H9 (cell line): ENCODE results near the gene R3HDM2. TPM values are rescaled to one million over a fixed set of nuclear protein-coding genes. Genes with fewer than 3 reads are reported as not detected.

Experiments used
- DNase-seq: peaks from one replicate; pipeline ENCODE4 v3.0.0-alpha.2; 2017
- H2AFZ ChIP-seq: one replicate; pipeline ENCODE4 v1.6.1; 2013; ENCODE audit warnings: mild to moderate bottlenecking, low read length, control low read depth, moderate library complexity
- H2AK5ac ChIP-seq: 2 replicates; pipeline ENCODE4 v1.6.1; 2013; ENCODE audit warnings: low read length, control low read depth, mixed read lengths; ENCODE audit not compliant: insufficient read length
- H2BK120ac ChIP-seq: one replicate; pipeline ENCODE4 v1.6.1; 2013; ENCODE audit warnings: low read depth, mild to moderate bottlenecking, low read length, control low read depth, inconsistent platforms; ENCODE audit not compliant: poor library complexity, severe bottlenecking
- H2BK12ac ChIP-seq: 2 replicates; pipeline ENCODE4 v1.6.1; 2013; ENCODE audit warnings: low read length, control low read depth, mixed read lengths, low read depth; ENCODE audit not compliant: insufficient read length
- H2BK15ac ChIP-seq: 2 replicates; pipeline ENCODE4 v1.6.1; 2013; ENCODE audit warnings: low read depth, low read length, control low read depth
- H2BK20ac ChIP-seq: one replicate; pipeline ENCODE4 v1.6.1; 2013; ENCODE audit warnings: low read depth, mild to moderate bottlenecking, low read length, control low read depth, inconsistent platforms; ENCODE audit not compliant: poor library complexity, severe bottlenecking
- H2BK5ac ChIP-seq: 2 replicates; pipeline ENCODE4 v1.6.1; 2013; ENCODE audit warnings: low read length, control low read depth, mixed read lengths; ENCODE audit not compliant: insufficient read length
- H3K14ac ChIP-seq: 2 replicates; pipeline ENCODE4 v1.6.1; 2013; ENCODE audit warnings: low read length, control low read depth; ENCODE audit not compliant: insufficient read depth
- H3K18ac ChIP-seq: 2 replicates; pipeline ENCODE4 v1.6.1; 2013; ENCODE audit warnings: low read depth, mild to moderate bottlenecking, mixed read lengths, low read length, control low read depth; ENCODE audit not compliant: insufficient read length
- H3K23ac ChIP-seq: 2 replicates; pipeline ENCODE4 v1.6.1; 2013; ENCODE audit warnings: low read length, control low read depth, mixed read lengths, low read depth; ENCODE audit not compliant: insufficient read length
- H3K23me2 ChIP-seq: 2 replicates; pipeline ENCODE4 v1.6.1; 2013; ENCODE audit warnings: low read depth, mild to moderate bottlenecking, mixed read lengths, low read length, control low read depth; ENCODE audit not compliant: insufficient read length, poor library complexity, severe bottlenecking
- H3K27ac ChIP-seq: 2 replicates; pipeline ENCODE4 v1.5.1; 2013; ENCODE audit warnings: low read length, control low read depth, mixed read lengths, low read depth; ENCODE audit not compliant: insufficient read length
- H3K27me3 ChIP-seq: 2 replicates; pipeline ENCODE4 v1.6.1; 2013; ENCODE audit warnings: low read length, control low read depth, inconsistent platforms; ENCODE audit not compliant: insufficient read depth
- H3K4ac ChIP-seq: 2 replicates; pipeline ENCODE4 v1.6.1; 2013; ENCODE audit warnings: low read depth, mild to moderate bottlenecking, control low read depth, inconsistent platforms, low read length, moderate library complexity
- H3K4me1 ChIP-seq: 2 replicates; pipeline ENCODE4 v1.6.1; 2013; ENCODE audit warnings: low read length, control low read depth, inconsistent platforms; ENCODE audit not compliant: insufficient read depth
- H3K4me2 ChIP-seq: 2 replicates; pipeline ENCODE4 v1.6.1; 2013; ENCODE audit warnings: low read length, control low read depth, mixed read lengths; ENCODE audit not compliant: insufficient read length, insufficient read depth
- H3K56ac ChIP-seq: 2 replicates; pipeline ENCODE4 v1.6.1; 2013; ENCODE audit warnings: low read depth, mild to moderate bottlenecking, mixed read lengths, low read length, control low read depth; ENCODE audit not compliant: insufficient read length
- H3K79me1 ChIP-seq: 2 replicates; pipeline ENCODE4 v1.6.1; 2013; ENCODE audit warnings: low read depth, mild to moderate bottlenecking, moderate library complexity, low read length, control low read depth, inconsistent platforms; ENCODE audit not compliant: insufficient read depth, poor library complexity, severe bottlenecking
- H3K79me2 ChIP-seq: 2 replicates; pipeline ENCODE4 v1.6.1; 2013; ENCODE audit warnings: low read length, control low read depth, inconsistent platforms; ENCODE audit not compliant: insufficient read depth
- H3K9ac ChIP-seq: 2 replicates; pipeline ENCODE4 v1.6.1; 2013; ENCODE audit warnings: low read length, control low read depth, mixed read lengths; ENCODE audit not compliant: insufficient read length; ENCODE audit errors: extremely low read depth
- H3K9me3 ChIP-seq: one replicate; pipeline ENCODE4 v1.6.1; 2013; ENCODE audit warnings: low read depth, low read length, inconsistent platforms; ENCODE audit not compliant: control insufficient read depth
- H3T11ph ChIP-seq: one replicate; pipeline ENCODE4 v1.6.1; 2013; ENCODE audit warnings: mild to moderate bottlenecking, low read length, control low read depth, inconsistent platforms
- H4K20me1 ChIP-seq: one replicate; pipeline ENCODE4 v1.6.1; 2013; ENCODE audit not compliant: control insufficient read depth, insufficient read length, insufficient read depth
- H4K5ac ChIP-seq: 2 replicates; pipeline ENCODE4 v1.6.1; 2013; ENCODE audit warnings: low read depth, mild to moderate bottlenecking, mixed read lengths, low read length, control low read depth; ENCODE audit not compliant: insufficient read length
- H4K8ac ChIP-seq: replicated peaks from 2 replicates; pipeline ENCODE4 v1.6.1; 2013; ENCODE audit warnings: low read length, control low read depth, mixed read lengths, low read depth; ENCODE audit not compliant: insufficient read length
- H4K91ac ChIP-seq: 2 replicates; pipeline ENCODE4 v1.6.1; 2013; ENCODE audit warnings: low read depth, mild to moderate bottlenecking, moderate library complexity, mixed read lengths, low read length, control low read depth; ENCODE audit not compliant: insufficient read length
- H3K27ac Mint-ChIP-seq, 3 experiments: 2 replicates in 2 of 3; 3 replicates in 1 of 3; pipeline ENCODE4 v1.8.0; 2020 to 2021; ENCODE audit warnings: mixed read lengths in 3 of 3, mild to moderate bottlenecking in 1 of 3, moderate library complexity in 1 of 3
- H3K27me3 Mint-ChIP-seq: 2 replicates; pipeline ENCODE4 v1.8.0; 2021; ENCODE audit warnings: low read depth, mild to moderate bottlenecking, moderate library complexity, mixed read lengths
- H3K36me3 Mint-ChIP-seq, 3 experiments: 2 replicates in 2 of 3; 3 replicates in 1 of 3; pipeline ENCODE4 v1.8.0; 2020 to 2021; ENCODE audit warnings: low read depth in 3 of 3, mixed read lengths in 3 of 3; ENCODE audit not compliant: insufficient read depth in 1 of 3
- H3K4me1 Mint-ChIP-seq, 2 experiments: 2 replicates each; pipeline ENCODE4 v1.8.0; 2020; ENCODE audit warnings: mixed read lengths in 2 of 2
- H3K4me3 Mint-ChIP-seq, 2 experiments: 2 replicates in 1 of 2; 3 replicates in 1 of 2; pipeline ENCODE4 v1.8.0; 2020 to 2021; ENCODE audit warnings: mild to moderate bottlenecking in 2 of 2, mixed read lengths in 2 of 2, moderate library complexity in 1 of 2
- H3K9me3 Mint-ChIP-seq, 2 experiments: 2 replicates in 1 of 2; 3 replicates in 1 of 2; pipeline ENCODE4 v1.8.0; 2020; ENCODE audit warnings: mild to moderate bottlenecking in 2 of 2, mixed read lengths in 2 of 2, moderate library complexity in 1 of 2
- WGBS: extraction: QIAGEN DNeasy Blood & Tissue Kit; methylation state at CpG from one replicate; pipeline ENCODE4 v1.1.7; 2013; ENCODE audit warnings: missing lambda C conversion rate, low lambda C conversion rate, mixed read lengths; ENCODE audit not compliant: insufficient read length; ENCODE audit errors: extremely low coverage; 5-methylcytosine and 5-hydroxymethylcytosine counted together
- total RNA-seq: library from RNA; stranded (reverse); gene quantifications from 2 replicates; pipeline ENCODE4 v1.2.1, GENCODE V29; 2021
- TF ChIP-seq, protein P1 (sequence below): fragments of 200-600 bp; sonication (generic); conservative IDR thresholded peaks from 3 replicates; pipeline ENCODE4 v1.8.0; 2021; ENCODE audit warnings: antibody characterized with exemption, mild to moderate bottlenecking

Gene R3HDM2
- total RNA-seq, 1 experiment from 2014 or later: 43.9 TPM

DNA sequence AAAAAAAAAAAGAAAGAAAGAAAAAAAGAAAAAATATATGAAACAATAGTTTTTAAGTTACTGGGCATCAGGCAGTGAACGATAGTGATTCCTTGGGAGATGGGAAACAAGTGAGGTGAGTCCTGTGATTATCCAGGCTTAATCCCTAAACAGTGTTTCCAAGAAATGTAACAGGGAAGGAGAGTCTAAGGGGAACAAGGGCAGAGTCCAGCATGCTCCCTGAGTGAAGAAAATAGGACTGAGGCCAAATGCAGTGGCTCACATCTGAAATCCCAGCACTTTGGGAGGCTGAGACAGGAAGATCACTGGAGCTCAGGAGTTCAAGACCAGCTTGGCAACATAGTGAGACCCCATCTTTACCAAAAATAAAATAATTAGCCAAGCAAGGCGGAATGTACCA, 40.7 kb downstream of the R3HDM2 start:
- Histone ChIP-seq H2BK15ac (no peak overlapping the region), H2BK20ac (no peak overlapping the region), H3T11ph (no peak overlapping the region), H2AK5ac (no peak overlapping the region), H4K20me1 (no peaks in the 10 kb centered on the region), H2AFZ (no peak overlapping the region), H3K9me3 (no peaks in the 10 kb centered on the region), H3K4me2 (no peak overlapping the region), H3K9ac (peak overlapping the region; percentile 31), H3K79me1 (no peaks in the 10 kb centered on the region), H3K4ac (no peak overlapping the region), H3K27me3 (no peaks in the 10 kb centered on the region), H2BK120ac (no peak overlapping the region), H3K4me1 (no peaks in the 10 kb centered on the region; the same call in 1 of the 2 replicates), H3K18ac (no peak overlapping the region), H3K23me2 (no peaks in the 10 kb centered on the region), H3K79me2 (no peaks in the 10 kb centered on the region), H4K8ac (no peak overlapping the region), H2BK5ac (no peak overlapping the region), H3K56ac (no peak overlapping the region), H3K27ac (no peak overlapping the region), H3K23ac (no peak overlapping the region), H4K5ac (no peak overlapping the region), H4K91ac (no peak overlapping the region), H2BK12ac (no peak overlapping the region), H3K14ac (no peak overlapping the region; the same call in 1 of the 2 replicates)
- DNase-seq: no peak
- TF ChIP-seq, protein P1, sequence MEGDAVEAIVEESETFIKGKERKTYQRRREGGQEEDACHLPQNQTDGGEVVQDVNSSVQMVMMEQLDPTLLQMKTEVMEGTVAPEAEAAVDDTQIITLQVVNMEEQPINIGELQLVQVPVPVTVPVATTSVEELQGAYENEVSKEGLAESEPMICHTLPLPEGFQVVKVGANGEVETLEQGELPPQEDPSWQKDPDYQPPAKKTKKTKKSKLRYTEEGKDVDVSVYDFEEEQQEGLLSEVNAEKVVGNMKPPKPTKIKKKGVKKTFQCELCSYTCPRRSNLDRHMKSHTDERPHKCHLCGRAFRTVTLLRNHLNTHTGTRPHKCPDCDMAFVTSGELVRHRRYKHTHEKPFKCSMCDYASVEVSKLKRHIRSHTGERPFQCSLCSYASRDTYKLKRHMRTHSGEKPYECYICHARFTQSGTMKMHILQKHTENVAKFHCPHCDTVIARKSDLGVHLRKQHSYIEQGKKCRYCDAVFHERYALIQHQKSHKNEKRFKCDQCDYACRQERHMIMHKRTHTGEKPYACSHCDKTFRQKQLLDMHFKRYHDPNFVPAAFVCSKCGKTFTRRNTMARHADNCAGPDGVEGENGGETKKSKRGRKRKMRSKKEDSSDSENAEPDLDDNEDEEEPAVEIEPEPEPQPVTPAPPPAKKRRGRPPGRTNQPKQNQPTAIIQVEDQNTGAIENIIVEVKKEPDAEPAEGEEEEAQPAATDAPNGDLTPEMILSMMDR: no peak
- no peaks in the 10 kb centered on the region for H3K27me3 Mint-ChIP-seq
- H3K9me3 Mint-ChIP-seq: no peaks in the 10 kb centered on the region
- no CpG with 5 or more reads among the region's 2 CpGs for WGBS
- H3K4me3 Mint-ChIP-seq: no peak overlapping the region
- peak overlapping the region in 2 of 3 experiments; percentile 69 to 76; a peak in 5 of 7 replicates for H3K27ac Mint-ChIP-seq
- peaks cover 6 to 42% (median 34%) of the 10 kb centered on the region in 3 experiments for H3K36me3 Mint-ChIP-seq
- H3K4me1 Mint-ChIP-seq: peaks cover 8 to 9% of the 10 kb centered on the region in 2 experiments
